Measurements from ENCODE around the gene WNT9A. TPM values are rescaled to one million over a fixed set of nuclear protein-coding genes. Genes with fewer than 3 reads are reported as not detected.

WNT9A gene
- total and polyA plus RNA-seq, 9 of the 15 experiments (the other 6 are each of a cell fraction or from before 2014, with no cell fraction given), result 0.04 to 0.17 (median 0.10) TPM; not detected in 4

GRCh38 chr1:227889047-227889862, 58.5 kb downstream of the WNT9A start (continued):
- TF ChIP-seq ZNF324 (CRISPR knock-in tag; IDR thresholded peaks at IDR 0.05) (no peak), PHF20 (IDR thresholded peaks at IDR 0.05; ENCODE audit: partially characterized antibody) (no peak), PYGO2 (tag; IDR thresholded peaks at IDR 0.05) (no peak), MCM5 (IDR thresholded peaks at IDR 0.05; ENCODE audit: low read depth) (no peak), CBX1 (IDR thresholded peaks at IDR 0.05; ENCODE audit: low read depth) (no peak), SRSF9 (IDR thresholded peaks at IDR 0.05; ENCODE audit: borderline replicate concordance, low read depth, low read length) (no peak), MTA3 (IDR thresholded peaks at IDR 0.05; ENCODE audit: borderline replicate concordance) (no peak), ZBED1 (IDR thresholded peaks at IDR 0.05) (no peak), POLR2A (conservative IDR thresholded peaks at IDR 0.05) (no peak), KLF13 (tag; IDR thresholded peaks at IDR 0.05; ENCODE audit: borderline replicate concordance, low read depth) (no peak), POU5F1 (IDR thresholded peaks at IDR 0.05; ENCODE audit: borderline replicate concordance, low read depth, low read length, partially characterized antibody) (no peak), MLLT1 (IDR thresholded peaks at IDR 0.05) (no peak), E2F6 (IDR thresholded peaks at IDR 0.05; ENCODE audit: borderline replicate concordance in 1 of 2, extremely low read depth in 1 of 2, insufficient read depth in 1 of 2, insufficient read length in 1 of 2, low read depth in 1 of 2, low read length in 1 of 2, poor library complexity in 1 of 2, severe bottlenecking in 1 of 2) (no peak), SMAD1 (IDR thresholded peaks at IDR 0.05; ENCODE audit: low read depth, low read length, partially characterized antibody) (no peak), RBM17 (IDR thresholded peaks at IDR 0.05; ENCODE audit: borderline replicate concordance, low read depth, low read length) (no peak), ERF (CRISPR knock-in tag; IDR thresholded peaks at IDR 0.05) (no peak), PTTG1 (tag; IDR thresholded peaks at IDR 0.05; ENCODE audit: low read depth) (no peak), ZNF77 (CRISPR knock-in tag; IDR thresholded peaks at IDR 0.05) (no peak), MTA1 (IDR thresholded peaks at IDR 0.05; ENCODE audit: borderline replicate concordance) (no peak), XRCC4 (IDR thresholded peaks at IDR 0.05; ENCODE audit: extremely low read depth, insufficient read depth, insufficient read length) (no peak), TEAD2 (tag; IDR thresholded peaks at IDR 0.05) (no peak)
- TF ChIP-seq, protein P1, sequence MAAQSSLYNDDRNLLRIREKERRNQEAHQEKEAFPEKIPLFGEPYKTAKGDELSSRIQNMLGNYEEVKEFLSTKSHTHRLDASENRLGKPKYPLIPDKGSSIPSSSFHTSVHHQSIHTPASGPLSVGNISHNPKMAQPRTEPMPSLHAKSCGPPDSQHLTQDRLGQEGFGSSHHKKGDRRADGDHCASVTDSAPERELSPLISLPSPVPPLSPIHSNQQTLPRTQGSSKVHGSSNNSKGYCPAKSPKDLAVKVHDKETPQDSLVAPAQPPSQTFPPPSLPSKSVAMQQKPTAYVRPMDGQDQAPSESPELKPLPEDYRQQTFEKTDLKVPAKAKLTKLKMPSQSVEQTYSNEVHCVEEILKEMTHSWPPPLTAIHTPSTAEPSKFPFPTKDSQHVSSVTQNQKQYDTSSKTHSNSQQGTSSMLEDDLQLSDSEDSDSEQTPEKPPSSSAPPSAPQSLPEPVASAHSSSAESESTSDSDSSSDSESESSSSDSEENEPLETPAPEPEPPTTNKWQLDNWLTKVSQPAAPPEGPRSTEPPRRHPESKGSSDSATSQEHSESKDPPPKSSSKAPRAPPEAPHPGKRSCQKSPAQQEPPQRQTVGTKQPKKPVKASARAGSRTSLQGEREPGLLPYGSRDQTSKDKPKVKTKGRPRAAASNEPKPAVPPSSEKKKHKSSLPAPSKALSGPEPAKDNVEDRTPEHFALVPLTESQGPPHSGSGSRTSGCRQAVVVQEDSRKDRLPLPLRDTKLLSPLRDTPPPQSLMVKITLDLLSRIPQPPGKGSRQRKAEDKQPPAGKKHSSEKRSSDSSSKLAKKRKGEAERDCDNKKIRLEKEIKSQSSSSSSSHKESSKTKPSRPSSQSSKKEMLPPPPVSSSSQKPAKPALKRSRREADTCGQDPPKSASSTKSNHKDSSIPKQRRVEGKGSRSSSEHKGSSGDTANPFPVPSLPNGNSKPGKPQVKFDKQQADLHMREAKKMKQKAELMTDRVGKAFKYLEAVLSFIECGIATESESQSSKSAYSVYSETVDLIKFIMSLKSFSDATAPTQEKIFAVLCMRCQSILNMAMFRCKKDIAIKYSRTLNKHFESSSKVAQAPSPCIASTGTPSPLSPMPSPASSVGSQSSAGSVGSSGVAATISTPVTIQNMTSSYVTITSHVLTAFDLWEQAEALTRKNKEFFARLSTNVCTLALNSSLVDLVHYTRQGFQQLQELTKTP (IDR thresholded peaks at IDR 0.05; ENCODE audit: low read depth in 1 of 2, partially characterized antibody in 2 of 2), result no peak
